HCT116 (cell line): Measurements from ENCODE around the gene ADAMTS19. TPM values are rescaled to one million over a fixed set of nuclear protein-coding genes. Genes with fewer than 3 reads are reported as not detected.
"Not testable (repeated sequence)": the region's sequence is repeated elsewhere in the genome, so short reads cannot be mapped to it uniquely, and the experiment has no call there.

ENCODE experiments used
- ATAC-seq: fragments of 200-7000 bp; cut with Tn5 transposase; 2 replicates; pipeline ENCODE4 v1.9.1; 2020; ENCODE audit warnings: mild to moderate bottlenecking, moderate library complexity
- BruUV-seq: library from RNA; stranded (reverse); fragments of 400-500 nt; replicated peaks from 2 replicates; lab custom pipeline; 2021; lab: Mats Ljungman, UMichigan
- CTCF ChIA-PET: fragments of 300-600 bp; sonication (Branson Sonifier 250); formaldehyde crosslinking; loops from one replicate; lab custom pipeline; 2021; ENCODE audit warnings: antibody characterized with exemption; lab: Charles Lee
- POLR2A ChIA-PET: fragments of 300-600, 350-600 bp; sonication (Branson Sonifier 250); formaldehyde crosslinking; loops from one replicate; lab custom pipeline; 2021; ENCODE audit warnings: antibody characterized with exemption; lab: Charles Lee
- RAD21 ChIA-PET, 2 experiments: fragments of 300-600 bp; sonication (Branson Sonifier 250); formaldehyde crosslinking; loops; one replicate each; lab custom pipeline; 2023; ENCODE audit warnings: low total read pairs in 2 of 2; ENCODE audit not compliant: uncharacterized antibody in 2 of 2, unreplicated experiment in 2 of 2, low non-redundant PET in 1 of 2; lab: Charles Lee
- DNase-seq: peaks from one replicate; pipeline ENCODE4 v3.0.0-alpha.2; 2010; ENCODE audit warnings: low read depth, low spot score
- H2AFZ ChIP-seq: fragments of 200-600 bp; shearing (Covaris generic), sonication (generic); 2 replicates; pipeline ENCODE4 v1.6.1; 2017; ENCODE audit warnings: low read depth, mixed run types, mixed read lengths, antibody characterized with exemption, low read length; ENCODE audit not compliant: poor library complexity, severe bottlenecking
- H3K27ac ChIP-seq: 2 replicates; pipeline ENCODE4 v1.5.1; 2012; ENCODE audit warnings: low read depth, low read length
- H3K27me3 ChIP-seq: fragments of 200-600 bp; sonication (generic); 2 replicates; pipeline ENCODE4 v1.6.1; 2016; ENCODE audit warnings: mixed run types, low read length, mixed read lengths; ENCODE audit not compliant: insufficient read depth
- H3K36me3 ChIP-seq, 2 experiments: fragments of 200-500 bp in 1 of 2; fragments of 200-600 bp in 1 of 2; sonication (Bioruptor generic) in 1 of 2; sonication (generic) in 1 of 2; 2 replicates each; pipeline versions ENCODE4 v1.5.1 to v1.6.1; 2014 to 2016; ENCODE audit warnings: low read length in 2 of 2, inconsistent platforms in 1 of 2, mixed read lengths in 1 of 2, mixed run types in 1 of 2; ENCODE audit not compliant: insufficient read depth in 2 of 2, control insufficient read depth in 1 of 2
- H3K4me1 ChIP-seq, 2 experiments: fragments of 200-600 bp in 1 of 2; sonication (generic) in 1 of 2; 2 replicates each; pipeline versions ENCODE4 v1.5.1 to v1.6.1; 2012 to 2017; ENCODE audit warnings: low read length in 2 of 2, inconsistent platforms in 1 of 2, mild to moderate bottlenecking in 1 of 2, mixed read lengths in 1 of 2, mixed run types in 1 of 2, moderate library complexity in 1 of 2; ENCODE audit not compliant: insufficient read depth in 2 of 2, control insufficient read depth in 1 of 2
- H3K4me2 ChIP-seq: fragments of 200-600 bp; sonication (generic); 2 replicates; pipeline ENCODE4 v1.6.1; 2017; ENCODE audit warnings: mixed run types, low read length, mixed read lengths
- H3K4me3 ChIP-seq, 2 experiments: fragments of 200-600 bp in 1 of 2; sonication (generic) in 1 of 2; replicated peaks in 1 of 2; 2 replicates each; pipeline ENCODE4 v1.5.1; 2011 to 2016; ENCODE audit warnings: low read length in 2 of 2, control low read depth in 1 of 2, low read depth in 1 of 2, mild to moderate bottlenecking in 1 of 2, mixed read lengths in 1 of 2, mixed run types in 1 of 2
- H3K79me2 ChIP-seq: fragments of 200-600 bp; sonication (generic); 2 replicates; pipeline ENCODE4 v1.6.1; 2017; ENCODE audit warnings: mild to moderate bottlenecking, mixed run types, low read length, moderate library complexity, mixed read lengths; ENCODE audit not compliant: insufficient read depth
- H3K9ac ChIP-seq: fragments of 200-600 bp; sonication (generic); 2 replicates; pipeline ENCODE4 v1.6.1; 2016; ENCODE audit warnings: low read length, mixed read lengths
- H3K9me2 ChIP-seq: fragments of 200-600 bp; sonication (generic), shearing (Covaris generic); 2 replicates; pipeline ENCODE4 v1.6.1; 2017; ENCODE audit warnings: mixed run types, mild to moderate bottlenecking, moderate library complexity; ENCODE audit not compliant: insufficient read depth
- H3K9me3 ChIP-seq, 2 experiments: fragments of 200-500 bp in 1 of 2; fragments of 200-600 bp in 1 of 2; sonication (Bioruptor generic) in 1 of 2; sonication (generic) in 1 of 2; 2 replicates each; pipeline ENCODE4 v1.6.1; 2014 to 2017; ENCODE audit warnings: low read length in 2 of 2, mixed read lengths in 2 of 2, inconsistent platforms in 1 of 2, low read depth in 1 of 2, mild to moderate bottlenecking in 1 of 2, mixed run types in 1 of 2, moderate library complexity in 1 of 2; ENCODE audit not compliant: control insufficient read depth in 1 of 2, insufficient read depth in 1 of 2
- H4K20me1 ChIP-seq: fragments of 200-600 bp; sonication (generic), shearing (Covaris generic); 2 replicates; pipeline ENCODE4 v1.6.1; 2017; ENCODE audit warnings: mixed run types, mild to moderate bottlenecking, moderate library complexity; ENCODE audit not compliant: insufficient read depth
- CBX3 ChIP-seq: IDR thresholded peaks from 2 replicates; pipeline ENCODE4 v1.6.1; 2012; ENCODE audit warnings: low read depth
- CEBPB ChIP-seq: IDR thresholded peaks from 2 replicates; pipeline ENCODE4 v1.6.1; 2012; ENCODE audit warnings: low read depth
- JUND ChIP-seq: IDR thresholded peaks from 2 replicates; pipeline ENCODE4 v1.6.1; 2012
- POLR2A ChIP-seq: IDR thresholded peaks from 2 replicates; pipeline ENCODE4 v1.7.0; 2011; ENCODE audit warnings: borderline replicate concordance; ENCODE audit not compliant: insufficient read depth, insufficient read length; ENCODE audit errors: extremely low read depth
- RAD21 ChIP-seq: IDR thresholded peaks from 2 replicates; pipeline ENCODE4 v1.6.1; 2012; ENCODE audit warnings: low read depth, mild to moderate bottlenecking
- SIN3A ChIP-seq: IDR thresholded peaks from 2 replicates; pipeline ENCODE4 v1.6.1; 2012; ENCODE audit warnings: low read depth
- ZFX ChIP-seq: fragments of 450-650 bp; IDR thresholded peaks from 2 replicates; pipeline ENCODE4 v1.6.1; 2017
- intact Hi-C: fragments of 100-400 bp; cut with micrococcal nuclease; formaldehyde crosslinking; loops from 2 replicates; pipeline ENCODE4 v1.10.0; 2022
- total RNA-seq: library from RNA; stranded (reverse); gene quantifications from one replicate; pipeline ENCODE4 v1.2.1, GENCODE V29; 2021; ENCODE audit not compliant: unreplicated experiment
- TF ChIP-seq, protein P1 (sequence below): IDR thresholded peaks from 2 replicates; pipeline ENCODE4 v1.6.1; 2012
- TF ChIP-seq, protein P2 (sequence below): IDR thresholded peaks from 2 replicates; pipeline ENCODE4 v1.6.1; 2012; ENCODE audit warnings: low read depth
- TF ChIP-seq, protein P3 (sequence below): IDR thresholded peaks from 2 replicates; pipeline ENCODE4 v1.6.1; 2012
- TF ChIP-seq, protein P4 (sequence below): IDR thresholded peaks from 2 replicates; pipeline ENCODE4 v1.6.1; 2011; ENCODE audit warnings: mild to moderate bottlenecking, low read length, moderate library complexity; ENCODE audit not compliant: insufficient replicate concordance; ENCODE audit errors: extremely low read depth

ADAMTS19 gene
- total RNA-seq, 1 experiment from 2014 or later: not detected

DNA sequence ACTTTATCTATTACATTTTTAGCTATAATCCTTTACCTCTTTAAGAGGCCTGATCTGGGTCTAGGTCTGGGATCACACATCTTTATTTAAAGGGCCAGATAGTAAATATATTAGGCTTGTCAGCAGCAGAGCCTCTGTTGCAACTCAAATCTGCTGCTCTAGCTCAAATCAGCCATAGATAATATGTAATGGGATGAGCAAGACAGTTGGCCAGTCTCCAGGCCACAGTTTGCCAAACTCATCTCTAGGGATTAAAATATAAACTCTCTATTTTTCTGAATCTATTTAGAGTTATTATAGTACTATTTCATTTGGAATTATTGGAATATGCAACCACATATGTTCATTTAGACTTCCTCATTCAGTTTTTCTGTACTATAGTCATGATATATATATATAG lies 171.9 kb downstream of the ADAMTS19 start:
- ChIA-PET POLR2A (no interaction called here), RAD21 (no interaction called here), CTCF (no interaction called here)
- no peaks in the 10 kb centered on the region for H3K27me3 ChIP-seq
- no TSS peak for BruUV-seq
- TF ChIP-seq SIN3A (no peak), JUND (no peak), CEBPB (no peak), RAD21 (no peak), POLR2A (no peak), CBX3 (no peak), ZFX (no peak)
- TF ChIP-seq, protein P1, sequence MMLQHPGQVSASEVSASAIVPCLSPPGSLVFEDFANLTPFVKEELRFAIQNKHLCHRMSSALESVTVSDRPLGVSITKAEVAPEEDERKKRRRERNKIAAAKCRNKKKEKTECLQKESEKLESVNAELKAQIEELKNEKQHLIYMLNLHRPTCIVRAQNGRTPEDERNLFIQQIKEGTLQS: no peak
- TF ChIP-seq, protein P2, sequence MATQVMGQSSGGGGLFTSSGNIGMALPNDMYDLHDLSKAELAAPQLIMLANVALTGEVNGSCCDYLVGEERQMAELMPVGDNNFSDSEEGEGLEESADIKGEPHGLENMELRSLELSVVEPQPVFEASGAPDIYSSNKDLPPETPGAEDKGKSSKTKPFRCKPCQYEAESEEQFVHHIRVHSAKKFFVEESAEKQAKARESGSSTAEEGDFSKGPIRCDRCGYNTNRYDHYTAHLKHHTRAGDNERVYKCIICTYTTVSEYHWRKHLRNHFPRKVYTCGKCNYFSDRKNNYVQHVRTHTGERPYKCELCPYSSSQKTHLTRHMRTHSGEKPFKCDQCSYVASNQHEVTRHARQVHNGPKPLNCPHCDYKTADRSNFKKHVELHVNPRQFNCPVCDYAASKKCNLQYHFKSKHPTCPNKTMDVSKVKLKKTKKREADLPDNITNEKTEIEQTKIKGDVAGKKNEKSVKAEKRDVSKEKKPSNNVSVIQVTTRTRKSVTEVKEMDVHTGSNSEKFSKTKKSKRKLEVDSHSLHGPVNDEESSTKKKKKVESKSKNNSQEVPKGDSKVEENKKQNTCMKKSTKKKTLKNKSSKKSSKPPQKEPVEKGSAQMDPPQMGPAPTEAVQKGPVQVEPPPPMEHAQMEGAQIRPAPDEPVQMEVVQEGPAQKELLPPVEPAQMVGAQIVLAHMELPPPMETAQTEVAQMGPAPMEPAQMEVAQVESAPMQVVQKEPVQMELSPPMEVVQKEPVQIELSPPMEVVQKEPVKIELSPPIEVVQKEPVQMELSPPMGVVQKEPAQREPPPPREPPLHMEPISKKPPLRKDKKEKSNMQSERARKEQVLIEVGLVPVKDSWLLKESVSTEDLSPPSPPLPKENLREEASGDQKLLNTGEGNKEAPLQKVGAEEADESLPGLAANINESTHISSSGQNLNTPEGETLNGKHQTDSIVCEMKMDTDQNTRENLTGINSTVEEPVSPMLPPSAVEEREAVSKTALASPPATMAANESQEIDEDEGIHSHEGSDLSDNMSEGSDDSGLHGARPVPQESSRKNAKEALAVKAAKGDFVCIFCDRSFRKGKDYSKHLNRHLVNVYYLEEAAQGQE: no peak
- TF ChIP-seq, protein P3, sequence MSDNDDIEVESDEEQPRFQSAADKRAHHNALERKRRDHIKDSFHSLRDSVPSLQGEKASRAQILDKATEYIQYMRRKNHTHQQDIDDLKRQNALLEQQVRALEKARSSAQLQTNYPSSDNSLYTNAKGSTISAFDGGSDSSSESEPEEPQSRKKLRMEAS: no peak
- TF ChIP-seq, protein P4, sequence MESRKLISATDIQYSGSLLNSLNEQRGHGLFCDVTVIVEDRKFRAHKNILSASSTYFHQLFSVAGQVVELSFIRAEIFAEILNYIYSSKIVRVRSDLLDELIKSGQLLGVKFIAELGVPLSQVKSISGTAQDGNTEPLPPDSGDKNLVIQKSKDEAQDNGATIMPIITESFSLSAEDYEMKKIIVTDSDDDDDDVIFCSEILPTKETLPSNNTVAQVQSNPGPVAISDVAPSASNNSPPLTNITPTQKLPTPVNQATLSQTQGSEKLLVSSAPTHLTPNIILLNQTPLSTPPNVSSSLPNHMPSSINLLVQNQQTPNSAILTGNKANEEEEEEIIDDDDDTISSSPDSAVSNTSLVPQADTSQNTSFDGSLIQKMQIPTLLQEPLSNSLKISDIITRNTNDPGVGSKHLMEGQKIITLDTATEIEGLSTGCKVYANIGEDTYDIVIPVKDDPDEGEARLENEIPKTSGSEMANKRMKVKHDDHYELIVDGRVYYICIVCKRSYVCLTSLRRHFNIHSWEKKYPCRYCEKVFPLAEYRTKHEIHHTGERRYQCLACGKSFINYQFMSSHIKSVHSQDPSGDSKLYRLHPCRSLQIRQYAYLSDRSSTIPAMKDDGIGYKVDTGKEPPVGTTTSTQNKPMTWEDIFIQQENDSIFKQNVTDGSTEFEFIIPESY: no peak
- H4K20me1 ChIP-seq: no peaks in the 10 kb centered on the region
- H2AFZ ChIP-seq: no peak overlapping the region
- ATAC-seq (no peak), DNase-seq (no peak)
- H3K4me1 ChIP-seq: no peaks in the 10 kb centered on the region
- H3K27ac ChIP-seq: no peak overlapping the region
- H3K9me3 ChIP-seq: no peaks in the 10 kb centered on the region
- no peak overlapping the region for H3K4me2 ChIP-seq
- H3K79me2 ChIP-seq: no peaks in the 10 kb centered on the region
- no peaks in the 10 kb centered on the region for H3K36me3 ChIP-seq
- H3K9ac ChIP-seq: no peak overlapping the region
- intact Hi-C loops: no loop called here
- H3K4me3 ChIP-seq: no peak overlapping the region
- H3K9me2 ChIP-seq: no peaks in the 10 kb centered on the region

DNA sequence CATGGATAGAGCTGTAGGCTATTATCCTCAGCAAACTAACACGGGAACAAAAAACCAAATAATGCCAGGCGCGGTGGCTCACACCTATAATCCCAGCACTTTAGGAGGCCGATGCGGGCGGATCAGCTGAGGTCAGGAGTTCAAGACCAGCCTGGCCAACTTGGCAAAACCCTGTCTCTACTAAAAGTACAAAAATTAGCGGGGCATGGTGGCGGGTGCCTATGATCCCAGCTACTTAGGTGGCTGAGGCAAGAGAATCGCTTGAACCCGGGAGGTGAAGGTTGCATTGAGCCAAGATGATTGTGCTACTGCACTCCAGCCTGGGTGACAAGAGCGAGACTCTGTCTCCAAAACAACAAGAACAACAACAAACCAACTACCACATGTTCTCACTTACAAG lies 177.4 kb downstream of the ADAMTS19 start:
- DNase-seq, H3K79me2 ChIP-seq, H3K9me2 ChIP-seq, CTCF ChIA-PET, H4K20me1 ChIP-seq, intact Hi-C loops, H3K36me3 ChIP-seq, H3K4me1 ChIP-seq, H3K4me3 ChIP-seq, BruUV-seq, H2AFZ ChIP-seq, RAD21 ChIA-PET, H3K4me2 ChIP-seq, H3K27ac ChIP-seq, H3K27me3 ChIP-seq, POLR2A ChIA-PET, ATAC-seq, H3K9me3 ChIP-seq, H3K9ac ChIP-seq: not testable (repeated sequence)
